Measurements from ENCODE around the gene VANGL2. TPM values are rescaled to one million over a fixed set of nuclear protein-coding genes. Genes with fewer than 3 reads are reported as not detected.

VANGL2 gene
- total RNA-seq, 1 donor from 2014 or later = 25.5 TPM

GRCh38 chr1:160460214-160460642, 59.9 kb downstream of the VANGL2 start:
- H3K4me1 ChIP-seq (ENCODE audit: insufficient read depth, low read length) = no peaks in the 10 kb centered on the region
- no peak overlapping the region for H3K4me2 ChIP-seq (ENCODE audit: low read length)
- H3K9ac ChIP-seq (ENCODE audit: low read length) = no peak overlapping the region
- Mint-ChIP-seq H3K9me3 (ENCODE audit: unreplicated experiment) (no peaks in the 10 kb centered on the region), H3K27me3 (ENCODE audit: low read depth, unreplicated experiment) (peaks cover 5% of the 10 kb centered on the region), H3K4me1 (ENCODE audit: low read depth, unreplicated experiment) (no peaks in the 10 kb centered on the region), H3K4me3 (ENCODE audit: unreplicated experiment) (no peak overlapping the region), H3K36me3 (ENCODE audit: low read depth, unreplicated experiment) (peaks cover 2% of the 10 kb centered on the region), H3K27ac (ENCODE audit: unreplicated experiment) (no peak overlapping the region)
- no peaks in the 10 kb centered on the region for H3K79me2 ChIP-seq (ENCODE audit: insufficient read depth, low read length)
- H3K4me3 ChIP-seq (ENCODE audit: insufficient read depth, low read depth, low read length) = no peak overlapping the region
- DNase-seq (ENCODE audit: low read depth) (no peak), FAIRE-seq (no peak)
- H3K27ac ChIP-seq (ENCODE audit: low read depth, low read length) = no peak overlapping the region
- H2AFZ ChIP-seq (ENCODE audit: low read depth, low read length) = no peak overlapping the region
- H3K36me3 ChIP-seq (ENCODE audit: insufficient read depth, low read length) = no peaks in the 10 kb centered on the region
- no peaks in the 10 kb centered on the region for H3K9me3 ChIP-seq (ENCODE audit: insufficient read depth, low read depth, low read length)
- no peaks in the 10 kb centered on the region for H3K27me3 ChIP-seq (ENCODE audit: insufficient read depth, low read length)
- TF ChIP-seq, protein P1, sequence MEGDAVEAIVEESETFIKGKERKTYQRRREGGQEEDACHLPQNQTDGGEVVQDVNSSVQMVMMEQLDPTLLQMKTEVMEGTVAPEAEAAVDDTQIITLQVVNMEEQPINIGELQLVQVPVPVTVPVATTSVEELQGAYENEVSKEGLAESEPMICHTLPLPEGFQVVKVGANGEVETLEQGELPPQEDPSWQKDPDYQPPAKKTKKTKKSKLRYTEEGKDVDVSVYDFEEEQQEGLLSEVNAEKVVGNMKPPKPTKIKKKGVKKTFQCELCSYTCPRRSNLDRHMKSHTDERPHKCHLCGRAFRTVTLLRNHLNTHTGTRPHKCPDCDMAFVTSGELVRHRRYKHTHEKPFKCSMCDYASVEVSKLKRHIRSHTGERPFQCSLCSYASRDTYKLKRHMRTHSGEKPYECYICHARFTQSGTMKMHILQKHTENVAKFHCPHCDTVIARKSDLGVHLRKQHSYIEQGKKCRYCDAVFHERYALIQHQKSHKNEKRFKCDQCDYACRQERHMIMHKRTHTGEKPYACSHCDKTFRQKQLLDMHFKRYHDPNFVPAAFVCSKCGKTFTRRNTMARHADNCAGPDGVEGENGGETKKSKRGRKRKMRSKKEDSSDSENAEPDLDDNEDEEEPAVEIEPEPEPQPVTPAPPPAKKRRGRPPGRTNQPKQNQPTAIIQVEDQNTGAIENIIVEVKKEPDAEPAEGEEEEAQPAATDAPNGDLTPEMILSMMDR (IDR thresholded peaks at IDR 0.05; ENCODE audit: insufficient read depth, low read depth, low read length) = no peak
- no peak for TF ChIP-seq EZH2 (IDR thresholded peaks at IDR 0.05; ENCODE audit: insufficient read depth, low read length)
- H4K20me1 ChIP-seq (ENCODE audit: insufficient read depth, low read length) = no peaks in the 10 kb centered on the region

DNA sequence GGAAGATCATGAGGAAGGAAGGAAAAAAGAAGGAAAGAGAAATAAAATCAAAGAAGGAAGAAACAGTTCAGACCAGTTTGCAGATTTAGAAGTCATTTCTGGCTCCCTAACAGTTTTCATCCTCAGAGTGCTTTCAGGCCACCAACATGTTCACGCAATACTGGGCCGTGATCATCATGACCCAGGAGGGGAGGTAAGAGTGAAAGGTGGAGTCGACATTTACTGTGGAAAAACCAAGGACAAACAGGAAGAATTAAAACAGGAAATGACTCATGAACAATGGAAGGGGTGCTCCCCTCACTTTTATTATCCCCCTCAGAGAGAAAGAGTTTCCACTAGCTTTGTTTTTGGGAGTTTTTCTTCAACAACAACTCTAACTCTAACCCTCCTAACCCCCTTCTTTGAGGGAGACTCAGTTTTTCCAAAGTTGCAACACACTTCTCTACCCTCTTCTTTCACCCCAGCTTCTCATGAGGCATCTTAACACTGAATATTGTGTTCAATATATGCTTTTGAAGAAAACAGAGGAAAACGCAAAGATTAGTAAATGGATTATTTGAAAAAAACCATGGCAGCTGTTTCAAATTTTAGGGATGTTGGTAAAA, 60.4 kb downstream of the VANGL2 start:
- H3K4me1 Mint-ChIP-seq (ENCODE audit: low read depth, unreplicated experiment) = no peaks in the 10 kb centered on the region

DNA sequence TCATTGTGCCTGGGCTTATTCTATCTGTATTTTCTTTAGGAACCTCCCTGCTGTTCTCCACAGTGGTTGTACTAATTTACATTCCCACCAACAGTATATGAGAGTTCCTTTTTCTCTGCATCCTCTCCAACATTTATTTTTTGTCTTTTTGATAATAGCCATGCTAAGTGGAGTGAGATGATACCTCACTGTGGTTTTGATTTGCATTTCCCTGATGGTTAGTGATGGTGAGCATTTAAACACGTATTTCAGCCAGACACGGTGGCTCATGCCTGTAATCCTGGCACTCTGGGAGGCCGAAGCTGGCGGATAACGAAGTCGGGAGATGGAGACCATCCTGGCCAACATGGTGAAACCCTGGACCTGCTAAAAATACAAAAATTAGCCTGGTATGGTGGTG, 64.8 kb downstream of the VANGL2 start:
- Histone ChIP-seq H3K4me1 (ENCODE audit: insufficient read depth, low read length) (no peaks in the 10 kb centered on the region), H3K9me3 (ENCODE audit: insufficient read depth, low read depth, low read length) (no peaks in the 10 kb centered on the region), H3K9ac (ENCODE audit: low read length) (no peak overlapping the region), H3K4me2 (ENCODE audit: low read length) (no peak overlapping the region), H3K36me3 (ENCODE audit: insufficient read depth, low read length) (no peaks in the 10 kb centered on the region), H3K27me3 (ENCODE audit: insufficient read depth, low read length) (no peaks in the 10 kb centered on the region), H4K20me1 (ENCODE audit: insufficient read depth, low read length) (no peaks in the 10 kb centered on the region), H2AFZ (ENCODE audit: low read depth, low read length) (no peak overlapping the region), H3K4me3 (ENCODE audit: insufficient read depth, low read depth, low read length) (no peak overlapping the region), H3K27ac (ENCODE audit: low read depth, low read length) (no peak overlapping the region), H3K79me2 (ENCODE audit: insufficient read depth, low read length) (no peaks in the 10 kb centered on the region)
- Mint-ChIP-seq H3K36me3 (ENCODE audit: low read depth, unreplicated experiment) (peaks cover 2% of the 10 kb centered on the region), H3K9me3 (ENCODE audit: unreplicated experiment) (peaks cover 1% of the 10 kb centered on the region), H3K4me1 (ENCODE audit: low read depth, unreplicated experiment) (no peaks in the 10 kb centered on the region), H3K4me3 (ENCODE audit: unreplicated experiment) (no peak overlapping the region), H3K27me3 (ENCODE audit: low read depth, unreplicated experiment) (peaks cover 2% of the 10 kb centered on the region), H3K27ac (ENCODE audit: unreplicated experiment) (no peak overlapping the region)
- TF ChIP-seq, protein P1 (IDR thresholded peaks at IDR 0.05; ENCODE audit: insufficient read depth, low read depth, low read length) = no peak
- TF ChIP-seq EZH2 (IDR thresholded peaks at IDR 0.05; ENCODE audit: insufficient read depth, low read length) = no peak
- no peak for DNase-seq (ENCODE audit: low read depth)
- no peak for FAIRE-seq

More for the DNA sequence above, 60.4 kb downstream of the VANGL2 start:
- Histone ChIP-seq H3K79me2 (ENCODE audit: insufficient read depth, low read length) (no peaks in the 10 kb centered on the region), H3K4me2 (ENCODE audit: low read length) (no peak overlapping the region), H3K36me3 (ENCODE audit: insufficient read depth, low read length) (no peaks in the 10 kb centered on the region), H2AFZ (ENCODE audit: low read depth, low read length) (no peak overlapping the region), H3K27me3 (ENCODE audit: insufficient read depth, low read length) (no peaks in the 10 kb centered on the region), H3K9ac (ENCODE audit: low read length) (no peak overlapping the region), H3K9me3 (ENCODE audit: insufficient read depth, low read depth, low read length) (no peaks in the 10 kb centered on the region), H3K27ac (ENCODE audit: low read depth, low read length) (no peak overlapping the region), H3K4me1 (ENCODE audit: insufficient read depth, low read length) (no peaks in the 10 kb centered on the region), H4K20me1 (ENCODE audit: insufficient read depth, low read length) (no peaks in the 10 kb centered on the region), H3K4me3 (ENCODE audit: insufficient read depth, low read depth, low read length) (no peak overlapping the region)
- H3K4me3 Mint-ChIP-seq (ENCODE audit: unreplicated experiment) = no peak overlapping the region
- no peak overlapping the region for H3K27ac Mint-ChIP-seq (ENCODE audit: unreplicated experiment)
- no peak for TF ChIP-seq EZH2 (IDR thresholded peaks at IDR 0.05; ENCODE audit: insufficient read depth, low read length)
- TF ChIP-seq, protein P1 (IDR thresholded peaks at IDR 0.05; ENCODE audit: insufficient read depth, low read depth, low read length) = no peak
- H3K27me3 Mint-ChIP-seq (ENCODE audit: low read depth, unreplicated experiment) = peaks cover 6% of the 10 kb centered on the region
- H3K9me3 Mint-ChIP-seq (ENCODE audit: unreplicated experiment) = peaks cover 1% of the 10 kb centered on the region
- FAIRE-seq (no peak), DNase-seq (ENCODE audit: low read depth) (no peak)
- peaks cover 2% of the 10 kb centered on the region for H3K36me3 Mint-ChIP-seq (ENCODE audit: low read depth, unreplicated experiment)

All from astrocyte (in vitro differentiated cells and primary cell).